WTC11 (cell line): Measurements from ENCODE around the gene CHD3. TPM values are rescaled to one million over a fixed set of nuclear protein-coding genes. Genes with fewer than 3 reads are reported as not detected.

Source experiments
- CBFB ChIP-seq: sonication (generic); formaldehyde crosslinking; IDR thresholded peaks from 2 replicates; pipeline ENCODE4 v1.8.1; 2022; ENCODE audit warnings: mild to moderate bottlenecking, low read depth, missing genetic modification reagents
- CREB1 ChIP-seq: sonication (generic); formaldehyde crosslinking; IDR thresholded peaks from 2 replicates; pipeline ENCODE4 v1.8.0; 2023; ENCODE audit warnings: mild to moderate bottlenecking, missing genetic modification reagents
- GABPB1 ChIP-seq: sonication (generic); formaldehyde crosslinking; IDR thresholded peaks from 2 replicates; pipeline ENCODE4 v1.8.1; 2023; ENCODE audit warnings: mild to moderate bottlenecking, missing genetic modification reagents
- IRF2 ChIP-seq: sonication (generic); formaldehyde crosslinking; IDR thresholded peaks from 2 replicates; pipeline ENCODE4 v1.8.0; 2022; ENCODE audit warnings: low read depth, missing genetic modification reagents, borderline replicate concordance
- JUN ChIP-seq: sonication (generic); formaldehyde crosslinking; IDR thresholded peaks from 2 replicates; pipeline ENCODE4 v1.8.0; 2023; ENCODE audit warnings: mild to moderate bottlenecking, missing genetic modification reagents
- NFE2L1 ChIP-seq: sonication (generic); formaldehyde crosslinking; IDR thresholded peaks from 2 replicates; pipeline ENCODE4 v1.8.1; 2023; ENCODE audit warnings: missing genetic modification reagents
- NR3C1 ChIP-seq: sonication (generic); formaldehyde crosslinking; conservative IDR thresholded peaks from 2 replicates; pipeline ENCODE4 v1.8.1; 2023; ENCODE audit warnings: low read depth, mild to moderate bottlenecking, missing genetic modification reagents
- OVOL2 ChIP-seq: fragments of 250-450 bp; sonication (Bioruptor Pico); IDR thresholded peaks from 2 replicates; pipeline ENCODE4 v1.9.0; 2021; ENCODE audit warnings: mild to moderate bottlenecking, borderline replicate concordance
- SMAD3 ChIP-seq: sonication (generic); formaldehyde crosslinking; IDR thresholded peaks from 2 replicates; pipeline ENCODE4 v1.8.0; 2022; ENCODE audit warnings: missing genetic modification reagents, mild to moderate bottlenecking, borderline replicate concordance
- TCF7 ChIP-seq: sonication (generic); formaldehyde crosslinking; IDR thresholded peaks from 2 replicates; pipeline ENCODE4 v1.8.0; 2022; ENCODE audit warnings: mild to moderate bottlenecking, low read depth, missing genetic modification reagents, moderate library complexity
- TEAD4 ChIP-seq: sonication (generic); formaldehyde crosslinking; IDR thresholded peaks from 2 replicates; pipeline ENCODE4 v1.8.0; 2022; ENCODE audit warnings: mild to moderate bottlenecking, missing genetic modification reagents
- ZNF138 ChIP-seq: sonication (generic); formaldehyde crosslinking; conservative IDR thresholded peaks from 2 replicates; pipeline ENCODE4 v1.8.1; 2022; ENCODE audit warnings: mild to moderate bottlenecking, moderate library complexity, missing genetic modification reagents
- ZNF317 ChIP-seq: sonication (generic); formaldehyde crosslinking; IDR thresholded peaks from 2 replicates; pipeline ENCODE4 v1.8.1; 2023; ENCODE audit warnings: low read depth, mild to moderate bottlenecking, moderate library complexity, missing genetic modification reagents, borderline replicate concordance
- ZNF423 ChIP-seq: fragments of 250-450 bp; sonication (Bioruptor Pico); IDR thresholded peaks from 2 replicates; pipeline ENCODE4 v2.1.2; 2022; ENCODE audit warnings: mild to moderate bottlenecking, moderate library complexity
- total RNA-seq: library from RNA; stranded (reverse); gene quantifications from 3 replicates; pipeline ENCODE4 v1.2.3, GENCODE V29; 2021
- TF ChIP-seq, protein P1 (sequence below): sonication (generic); formaldehyde crosslinking; IDR thresholded peaks from 2 replicates; pipeline ENCODE4 v1.8.1; 2023; ENCODE audit warnings: mild to moderate bottlenecking, missing genetic modification reagents, borderline replicate concordance
- TF ChIP-seq, protein P2 (sequence below): sonication (generic); formaldehyde crosslinking; IDR thresholded peaks from 2 replicates; pipeline ENCODE4 v1.8.0; 2022; ENCODE audit warnings: mild to moderate bottlenecking, missing genetic modification reagents
- TF ChIP-seq, protein P3 (sequence below): sonication (generic); formaldehyde crosslinking; IDR thresholded peaks from 2 replicates; pipeline ENCODE4 v1.8.0; 2023; ENCODE audit warnings: missing genetic modification reagents
- TF ChIP-seq, protein P4 (sequence below): sonication (generic); formaldehyde crosslinking; IDR thresholded peaks from 2 replicates; pipeline ENCODE4 v1.8.1; 2022; ENCODE audit warnings: low read depth, missing genetic modification reagents, borderline replicate concordance
- TF ChIP-seq, protein P5 (sequence below): fragments of 250-450 bp; sonication (Bioruptor Pico); IDR thresholded peaks from 2 replicates; pipeline ENCODE4 v2.1.2; 2022; ENCODE audit warnings: mild to moderate bottlenecking, moderate library complexity
- TF ChIP-seq, protein P6 (sequence below): sonication (generic); formaldehyde crosslinking; IDR thresholded peaks from 2 replicates; pipeline ENCODE4 v1.8.1; 2022; ENCODE audit warnings: low read depth, mild to moderate bottlenecking, moderate library complexity, missing genetic modification reagents, borderline replicate concordance
- TF ChIP-seq, protein P7 (sequence below): sonication (generic); formaldehyde crosslinking; conservative IDR thresholded peaks from 2 replicates; pipeline ENCODE4 v1.8.1; 2022; ENCODE audit warnings: mild to moderate bottlenecking, missing genetic modification reagents
- TF ChIP-seq, protein P8 (sequence below): sonication (generic); formaldehyde crosslinking; IDR thresholded peaks from 2 replicates; pipeline ENCODE4 v1.8.1; 2022; ENCODE audit warnings: missing genetic modification reagents, borderline replicate concordance
- TF ChIP-seq, protein P9 (sequence below): sonication (generic); formaldehyde crosslinking; IDR thresholded peaks from 2 replicates; pipeline ENCODE4 v1.8.0; 2022; ENCODE audit warnings: mild to moderate bottlenecking, missing genetic modification reagents

CHD3 gene
- total RNA-seq, 1 experiment from 2014 or later = 39.5 TPM

DNA sequence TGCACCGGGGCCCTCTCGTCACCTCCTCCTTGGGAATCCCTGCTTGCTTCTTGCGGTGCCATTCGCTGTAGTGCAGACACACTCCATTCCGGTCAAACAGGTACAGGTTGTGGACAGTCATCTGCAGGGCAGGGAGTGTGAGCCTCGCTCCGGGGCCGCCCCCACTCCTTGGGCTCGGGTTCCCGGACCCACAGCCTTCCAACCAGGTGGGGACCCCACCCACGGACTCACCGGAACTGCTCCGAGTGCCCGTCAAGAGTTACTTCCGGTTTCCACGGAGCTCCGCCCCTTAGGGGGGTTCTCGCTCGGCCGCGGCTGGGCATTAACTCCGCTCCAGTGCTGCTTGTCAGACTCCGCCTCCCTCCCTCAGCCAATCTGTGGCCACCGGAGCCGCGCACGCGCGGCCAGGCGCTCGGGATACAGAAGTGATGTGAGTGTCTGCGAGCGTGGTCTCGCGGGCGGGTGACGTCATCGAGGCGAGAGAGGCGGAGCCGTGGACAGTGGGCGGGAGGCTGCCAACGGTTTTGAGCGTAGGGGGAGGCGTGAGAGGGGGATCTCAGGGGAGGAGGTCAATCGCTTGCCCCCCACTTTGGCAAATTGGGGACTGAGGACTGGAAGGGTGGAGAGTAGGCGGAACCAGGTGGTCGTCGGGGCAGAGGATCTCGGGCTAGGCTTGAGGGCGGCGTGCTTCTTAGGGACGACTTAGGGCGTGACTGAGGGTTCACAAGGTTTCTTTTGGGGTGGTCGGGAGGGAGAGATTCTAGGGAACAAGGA lies 43.3 kb downstream of the CHD3 start, which contains the start of the genes CNTROB and TRAPPC1 (continued):
- TF ChIP-seq, protein P1, sequence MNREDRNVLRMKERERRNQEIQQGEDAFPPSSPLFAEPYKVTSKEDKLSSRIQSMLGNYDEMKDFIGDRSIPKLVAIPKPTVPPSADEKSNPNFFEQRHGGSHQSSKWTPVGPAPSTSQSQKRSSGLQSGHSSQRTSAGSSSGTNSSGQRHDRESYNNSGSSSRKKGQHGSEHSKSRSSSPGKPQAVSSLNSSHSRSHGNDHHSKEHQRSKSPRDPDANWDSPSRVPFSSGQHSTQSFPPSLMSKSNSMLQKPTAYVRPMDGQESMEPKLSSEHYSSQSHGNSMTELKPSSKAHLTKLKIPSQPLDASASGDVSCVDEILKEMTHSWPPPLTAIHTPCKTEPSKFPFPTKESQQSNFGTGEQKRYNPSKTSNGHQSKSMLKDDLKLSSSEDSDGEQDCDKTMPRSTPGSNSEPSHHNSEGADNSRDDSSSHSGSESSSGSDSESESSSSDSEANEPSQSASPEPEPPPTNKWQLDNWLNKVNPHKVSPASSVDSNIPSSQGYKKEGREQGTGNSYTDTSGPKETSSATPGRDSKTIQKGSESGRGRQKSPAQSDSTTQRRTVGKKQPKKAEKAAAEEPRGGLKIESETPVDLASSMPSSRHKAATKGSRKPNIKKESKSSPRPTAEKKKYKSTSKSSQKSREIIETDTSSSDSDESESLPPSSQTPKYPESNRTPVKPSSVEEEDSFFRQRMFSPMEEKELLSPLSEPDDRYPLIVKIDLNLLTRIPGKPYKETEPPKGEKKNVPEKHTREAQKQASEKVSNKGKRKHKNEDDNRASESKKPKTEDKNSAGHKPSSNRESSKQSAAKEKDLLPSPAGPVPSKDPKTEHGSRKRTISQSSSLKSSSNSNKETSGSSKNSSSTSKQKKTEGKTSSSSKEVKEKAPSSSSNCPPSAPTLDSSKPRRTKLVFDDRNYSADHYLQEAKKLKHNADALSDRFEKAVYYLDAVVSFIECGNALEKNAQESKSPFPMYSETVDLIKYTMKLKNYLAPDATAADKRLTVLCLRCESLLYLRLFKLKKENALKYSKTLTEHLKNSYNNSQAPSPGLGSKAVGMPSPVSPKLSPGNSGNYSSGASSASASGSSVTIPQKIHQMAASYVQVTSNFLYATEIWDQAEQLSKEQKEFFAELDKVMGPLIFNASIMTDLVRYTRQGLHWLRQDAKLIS (CRISPR knock-in tag) = no peak
- TF ChIP-seq, protein P2, sequence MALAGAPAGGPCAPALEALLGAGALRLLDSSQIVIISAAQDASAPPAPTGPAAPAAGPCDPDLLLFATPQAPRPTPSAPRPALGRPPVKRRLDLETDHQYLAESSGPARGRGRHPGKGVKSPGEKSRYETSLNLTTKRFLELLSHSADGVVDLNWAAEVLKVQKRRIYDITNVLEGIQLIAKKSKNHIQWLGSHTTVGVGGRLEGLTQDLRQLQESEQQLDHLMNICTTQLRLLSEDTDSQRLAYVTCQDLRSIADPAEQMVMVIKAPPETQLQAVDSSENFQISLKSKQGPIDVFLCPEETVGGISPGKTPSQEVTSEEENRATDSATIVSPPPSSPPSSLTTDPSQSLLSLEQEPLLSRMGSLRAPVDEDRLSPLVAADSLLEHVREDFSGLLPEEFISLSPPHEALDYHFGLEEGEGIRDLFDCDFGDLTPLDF (CRISPR knock-in tag) = no peak
- TF ChIP-seq ZNF423 (CRISPR knock-in tag) = no peak
- TF ChIP-seq, protein P3, sequence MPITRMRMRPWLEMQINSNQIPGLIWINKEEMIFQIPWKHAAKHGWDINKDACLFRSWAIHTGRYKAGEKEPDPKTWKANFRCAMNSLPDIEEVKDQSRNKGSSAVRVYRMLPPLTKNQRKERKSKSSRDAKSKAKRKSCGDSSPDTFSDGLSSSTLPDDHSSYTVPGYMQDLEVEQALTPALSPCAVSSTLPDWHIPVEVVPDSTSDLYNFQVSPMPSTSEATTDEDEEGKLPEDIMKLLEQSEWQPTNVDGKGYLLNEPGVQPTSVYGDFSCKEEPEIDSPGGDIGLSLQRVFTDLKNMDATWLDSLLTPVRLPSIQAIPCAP (CRISPR knock-in tag) = no peak
- TF ChIP-seq NR3C1 (CRISPR knock-in tag) = no peak
- TF ChIP-seq TEAD4 (CRISPR knock-in tag) = no peak
- no peak for TF ChIP-seq JUN (CRISPR knock-in tag)
- no peak for TF ChIP-seq TCF7 (CRISPR knock-in tag)
- TF ChIP-seq, protein P4, sequence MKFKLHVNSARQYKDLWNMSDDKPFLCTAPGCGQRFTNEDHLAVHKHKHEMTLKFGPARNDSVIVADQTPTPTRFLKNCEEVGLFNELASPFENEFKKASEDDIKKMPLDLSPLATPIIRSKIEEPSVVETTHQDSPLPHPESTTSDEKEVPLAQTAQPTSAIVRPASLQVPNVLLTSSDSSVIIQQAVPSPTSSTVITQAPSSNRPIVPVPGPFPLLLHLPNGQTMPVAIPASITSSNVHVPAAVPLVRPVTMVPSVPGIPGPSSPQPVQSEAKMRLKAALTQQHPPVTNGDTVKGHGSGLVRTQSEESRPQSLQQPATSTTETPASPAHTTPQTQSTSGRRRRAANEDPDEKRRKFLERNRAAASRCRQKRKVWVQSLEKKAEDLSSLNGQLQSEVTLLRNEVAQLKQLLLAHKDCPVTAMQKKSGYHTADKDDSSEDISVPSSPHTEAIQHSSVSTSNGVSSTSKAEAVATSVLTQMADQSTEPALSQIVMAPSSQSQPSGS (CRISPR knock-in tag) = no peak
- TF ChIP-seq GABPB1 (CRISPR knock-in tag) = peak; percentile 45; the same call in 1 of the 2 replicates
- TF ChIP-seq, protein P5, sequence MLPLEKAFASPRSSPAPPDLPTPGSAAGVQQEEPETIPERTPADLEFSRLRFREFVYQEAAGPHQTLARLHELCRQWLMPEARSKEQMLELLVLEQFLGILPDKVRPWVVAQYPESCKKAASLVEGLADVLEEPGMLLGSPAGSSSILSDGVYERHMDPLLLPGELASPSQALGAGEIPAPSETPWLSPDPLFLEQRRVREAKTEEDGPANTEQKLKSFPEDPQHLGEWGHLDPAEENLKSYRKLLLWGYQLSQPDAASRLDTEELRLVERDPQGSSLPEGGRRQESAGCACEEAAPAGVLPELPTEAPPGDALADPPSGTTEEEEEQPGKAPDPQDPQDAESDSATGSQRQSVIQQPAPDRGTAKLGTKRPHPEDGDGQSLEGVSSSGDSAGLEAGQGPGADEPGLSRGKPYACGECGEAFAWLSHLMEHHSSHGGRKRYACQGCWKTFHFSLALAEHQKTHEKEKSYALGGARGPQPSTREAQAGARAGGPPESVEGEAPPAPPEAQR = no peak
- TF ChIP-seq OVOL2 = no peak
- no peak for TF ChIP-seq CREB1 (CRISPR knock-in tag)
- no peak for TF ChIP-seq ZNF317
- no peak for TF ChIP-seq CBFB
- TF ChIP-seq, protein P6, sequence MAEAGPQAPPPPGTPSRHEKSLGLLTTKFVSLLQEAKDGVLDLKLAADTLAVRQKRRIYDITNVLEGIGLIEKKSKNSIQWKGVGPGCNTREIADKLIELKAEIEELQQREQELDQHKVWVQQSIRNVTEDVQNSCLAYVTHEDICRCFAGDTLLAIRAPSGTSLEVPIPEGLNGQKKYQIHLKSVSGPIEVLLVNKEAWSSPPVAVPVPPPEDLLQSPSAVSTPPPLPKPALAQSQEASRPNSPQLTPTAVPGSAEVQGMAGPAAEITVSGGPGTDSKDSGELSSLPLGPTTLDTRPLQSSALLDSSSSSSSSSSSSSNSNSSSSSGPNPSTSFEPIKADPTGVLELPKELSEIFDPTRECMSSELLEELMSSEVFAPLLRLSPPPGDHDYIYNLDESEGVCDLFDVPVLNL = no peak
- TF ChIP-seq NFE2L1 (CRISPR knock-in tag) = no peak
- TF ChIP-seq, protein P7, sequence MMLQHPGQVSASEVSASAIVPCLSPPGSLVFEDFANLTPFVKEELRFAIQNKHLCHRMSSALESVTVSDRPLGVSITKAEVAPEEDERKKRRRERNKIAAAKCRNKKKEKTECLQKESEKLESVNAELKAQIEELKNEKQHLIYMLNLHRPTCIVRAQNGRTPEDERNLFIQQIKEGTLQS (CRISPR knock-in tag) = no peak
- no peak for TF ChIP-seq SMAD3
- TF ChIP-seq IRF2 = no peak
- TF ChIP-seq, protein P8, sequence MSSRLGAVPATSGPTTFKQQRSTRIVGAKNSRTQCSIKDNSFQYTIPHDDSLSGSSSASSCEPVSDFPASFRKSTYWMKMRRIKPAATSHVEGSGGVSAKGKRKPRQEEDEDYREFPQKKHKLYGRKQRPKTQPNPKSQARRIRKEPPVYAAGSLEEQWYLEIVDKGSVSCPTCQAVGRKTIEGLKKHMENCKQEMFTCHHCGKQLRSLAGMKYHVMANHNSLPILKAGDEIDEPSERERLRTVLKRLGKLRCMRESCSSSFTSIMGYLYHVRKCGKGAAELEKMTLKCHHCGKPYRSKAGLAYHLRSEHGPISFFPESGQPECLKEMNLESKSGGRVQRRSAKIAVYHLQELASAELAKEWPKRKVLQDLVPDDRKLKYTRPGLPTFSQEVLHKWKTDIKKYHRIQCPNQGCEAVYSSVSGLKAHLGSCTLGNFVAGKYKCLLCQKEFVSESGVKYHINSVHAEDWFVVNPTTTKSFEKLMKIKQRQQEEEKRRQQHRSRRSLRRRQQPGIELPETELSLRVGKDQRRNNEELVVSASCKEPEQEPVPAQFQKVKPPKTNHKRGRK (CRISPR knock-in tag) = no peak
- no peak for TF ChIP-seq ZNF138
- TF ChIP-seq, protein P9, sequence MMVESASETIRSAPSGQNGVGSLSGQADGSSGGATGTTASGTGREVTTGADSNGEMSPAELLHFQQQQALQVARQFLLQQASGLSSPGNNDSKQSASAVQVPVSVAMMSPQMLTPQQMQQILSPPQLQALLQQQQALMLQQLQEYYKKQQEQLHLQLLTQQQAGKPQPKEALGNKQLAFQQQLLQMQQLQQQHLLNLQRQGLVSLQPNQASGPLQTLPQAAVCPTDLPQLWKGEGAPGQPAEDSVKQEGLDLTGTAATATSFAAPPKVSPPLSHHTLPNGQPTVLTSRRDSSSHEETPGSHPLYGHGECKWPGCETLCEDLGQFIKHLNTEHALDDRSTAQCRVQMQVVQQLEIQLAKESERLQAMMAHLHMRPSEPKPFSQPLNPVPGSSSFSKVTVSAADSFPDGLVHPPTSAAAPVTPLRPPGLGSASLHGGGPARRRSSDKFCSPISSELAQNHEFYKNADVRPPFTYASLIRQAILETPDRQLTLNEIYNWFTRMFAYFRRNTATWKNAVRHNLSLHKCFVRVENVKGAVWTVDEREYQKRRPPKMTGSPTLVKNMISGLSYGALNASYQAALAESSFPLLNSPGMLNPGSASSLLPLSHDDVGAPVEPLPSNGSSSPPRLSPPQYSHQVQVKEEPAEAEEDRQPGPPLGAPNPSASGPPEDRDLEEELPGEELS = no peak
